ENCODE measurements around the gene GPR39. TPM values are rescaled to one million over a fixed set of nuclear protein-coding genes. Genes with fewer than 3 reads are reported as not detected.

Gene GPR39
- total and polyA plus RNA-seq, 10 donors = 0.05 TPM; not detected in 9

DNA sequence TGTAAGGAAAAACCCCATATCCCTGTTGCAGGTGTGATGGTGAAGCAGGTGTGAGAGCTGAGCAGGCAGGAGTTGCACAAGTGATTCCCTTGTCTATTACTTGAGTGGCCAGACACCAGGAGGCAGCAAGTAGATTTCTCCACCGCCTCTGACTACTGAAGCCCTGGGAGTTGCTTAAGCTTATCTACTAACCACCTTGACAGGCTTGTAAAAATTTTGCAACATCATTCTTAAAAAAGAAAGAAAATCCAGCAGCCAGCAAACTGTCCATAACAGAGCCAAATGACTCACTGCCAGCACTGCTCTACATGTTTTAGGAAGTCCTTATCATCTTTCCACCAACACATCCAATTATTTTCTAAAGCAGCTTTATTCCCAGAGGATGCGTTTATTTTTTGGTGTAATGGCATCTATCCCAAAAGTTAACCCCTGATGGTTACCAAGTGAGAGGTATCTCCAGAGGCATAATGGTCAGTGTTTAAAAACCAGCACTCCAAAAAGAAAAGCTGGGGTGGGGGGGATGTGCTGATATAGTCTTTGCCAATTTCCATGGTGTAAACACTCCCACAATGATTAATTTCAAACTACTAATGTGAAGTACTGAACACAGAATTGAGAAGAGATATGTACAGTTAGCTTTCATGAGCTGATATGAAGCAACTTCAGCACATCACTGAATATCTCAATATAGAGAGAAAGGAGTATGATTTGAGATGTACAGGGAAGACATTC, 16.3 kb upstream of the GPR39 start:
- whole genome bisulfite sequencing, 5 donors = 17 to 52% (median 31%) methylated on average over 2 of the region's 2 CpGs
- no peaks in the 10 kb centered on the region for H3K4me1 ChIP-seq
- DNase-seq = no peak
- TF ChIP-seq POLR2AphosphoS5 (IDR thresholded peaks at IDR 0.05) = no peak
- TF ChIP-seq, protein P1, sequence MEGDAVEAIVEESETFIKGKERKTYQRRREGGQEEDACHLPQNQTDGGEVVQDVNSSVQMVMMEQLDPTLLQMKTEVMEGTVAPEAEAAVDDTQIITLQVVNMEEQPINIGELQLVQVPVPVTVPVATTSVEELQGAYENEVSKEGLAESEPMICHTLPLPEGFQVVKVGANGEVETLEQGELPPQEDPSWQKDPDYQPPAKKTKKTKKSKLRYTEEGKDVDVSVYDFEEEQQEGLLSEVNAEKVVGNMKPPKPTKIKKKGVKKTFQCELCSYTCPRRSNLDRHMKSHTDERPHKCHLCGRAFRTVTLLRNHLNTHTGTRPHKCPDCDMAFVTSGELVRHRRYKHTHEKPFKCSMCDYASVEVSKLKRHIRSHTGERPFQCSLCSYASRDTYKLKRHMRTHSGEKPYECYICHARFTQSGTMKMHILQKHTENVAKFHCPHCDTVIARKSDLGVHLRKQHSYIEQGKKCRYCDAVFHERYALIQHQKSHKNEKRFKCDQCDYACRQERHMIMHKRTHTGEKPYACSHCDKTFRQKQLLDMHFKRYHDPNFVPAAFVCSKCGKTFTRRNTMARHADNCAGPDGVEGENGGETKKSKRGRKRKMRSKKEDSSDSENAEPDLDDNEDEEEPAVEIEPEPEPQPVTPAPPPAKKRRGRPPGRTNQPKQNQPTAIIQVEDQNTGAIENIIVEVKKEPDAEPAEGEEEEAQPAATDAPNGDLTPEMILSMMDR (IDR thresholded peaks at IDR 0.05 in 8 of 11, conservative IDR thresholded peaks at IDR 0.05 in 3 of 11) = no peak
- no peak for TF ChIP-seq POLR2A (IDR thresholded peaks at IDR 0.05)
- H3K27me3 ChIP-seq (replicated peaks in 1 of 7) = no peaks in the 10 kb centered on the region
- intact Hi-C loops (cut with DNase I; ENCODE audit: low total_unique reads) = no loop called here
- no peaks in the 10 kb centered on the region for H3K9me3 ChIP-seq
- H3K27ac ChIP-seq = no peak overlapping the region
- H3K4me3 ChIP-seq = no peak overlapping the region
- H3K36me3 ChIP-seq = no peaks in the 10 kb centered on the region

- H3K27me3 ChIP-seq (replicated peaks in 1 of 7) = no peaks in the 10 kb centered on the region
- no peak overlapping the region for H3K4me3 ChIP-seq
- intact Hi-C loops (cut with DNase I; ENCODE audit: low total_unique reads) = no loop called here
- 65 to 86% (median 69%) methylated on average over 2 of the region's 2 CpGs for WGBS, 5 donors
- DNase-seq = no peak
- no peak overlapping the region for H3K27ac ChIP-seq
- H3K9me3 ChIP-seq = peaks cover 0 to under 1% (median 0%) of the 10 kb centered on the region in 8 donors
- TF ChIP-seq, protein P1 (IDR thresholded peaks at IDR 0.05 in 8 of 11, conservative IDR thresholded peaks at IDR 0.05 in 3 of 11) = no peak
- TF ChIP-seq POLR2A (IDR thresholded peaks at IDR 0.05) = no peak
- H3K36me3 ChIP-seq = no peaks in the 10 kb centered on the region
- no peaks in the 10 kb centered on the region for H3K4me1 ChIP-seq
Measured at GRCh38 chr2:132400901-132401240, 15.7 kb upstream of the GPR39 start.

DNA sequence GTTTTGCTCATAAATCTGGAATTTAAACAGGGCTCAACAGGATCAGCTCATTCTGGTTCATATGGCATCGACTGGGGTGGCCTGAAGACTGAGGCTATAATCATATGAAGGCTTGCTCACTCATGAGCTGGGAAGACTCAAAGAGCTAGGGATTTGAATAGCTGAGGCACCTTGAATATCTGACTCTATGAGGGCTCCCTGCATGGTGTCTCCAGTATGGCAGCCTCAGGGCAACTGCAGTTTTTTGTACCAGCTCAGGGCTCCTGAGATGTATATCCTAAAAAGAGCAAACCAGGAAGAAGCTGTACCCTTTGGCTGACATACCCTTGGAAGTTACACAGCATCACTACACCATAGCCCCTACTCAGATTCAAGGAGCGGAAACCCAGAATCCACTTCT, 15.3 kb upstream of the GPR39 start:
- intact Hi-C loops (cut with DNase I; ENCODE audit: low total_unique reads) = no loop called here
- WGBS, 5 donors = 78 to 95% (median 88%) methylated on average over 2 of the region's 2 CpGs
- Histone ChIP-seq H3K4me1 (no peaks in the 10 kb centered on the region), H3K27me3 (replicated peaks in 1 of 7) (no peaks in the 10 kb centered on the region), H3K9me3 (peaks cover 0 to 5% (median 0%) of the 10 kb centered on the region in 8 donors), H3K4me3 (no peak overlapping the region), H3K36me3 (no peaks in the 10 kb centered on the region), H3K27ac (no peak overlapping the region)
- DNase-seq = no peak
- TF ChIP-seq, protein P1 (IDR thresholded peaks at IDR 0.05 in 8 of 11, conservative IDR thresholded peaks at IDR 0.05 in 3 of 11) = no peak
- no peak for TF ChIP-seq POLR2AphosphoS5 (IDR thresholded peaks at IDR 0.05)
- no peak for TF ChIP-seq POLR2A (IDR thresholded peaks at IDR 0.05)

DNA sequence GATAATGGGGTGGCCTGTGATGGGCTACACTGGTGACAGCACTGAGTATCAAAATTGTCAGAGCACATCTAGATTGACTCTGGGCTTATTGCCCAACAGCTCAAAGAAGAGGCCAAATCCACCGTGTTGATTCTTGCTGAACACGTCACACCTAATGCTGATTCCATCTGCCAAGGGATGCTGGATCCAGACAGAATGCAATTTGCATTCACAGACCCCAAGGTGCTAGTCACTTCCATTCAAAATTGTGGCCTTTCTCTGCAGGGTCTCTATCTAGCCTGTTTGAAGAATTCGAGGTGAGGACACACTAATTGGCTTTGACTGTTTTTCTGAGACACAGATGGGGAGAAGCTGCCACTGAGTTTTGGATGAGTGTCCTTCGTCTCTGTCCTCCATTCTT, 13.5 kb upstream of the GPR39 start:
- Histone ChIP-seq H3K4me1 (no peaks in the 10 kb centered on the region), H3K36me3 (no peaks in the 10 kb centered on the region), H3K9me3 (peaks cover 0 to 6% (median 0%) of the 10 kb centered on the region in 8 donors), H3K4me3 (no peak overlapping the region), H3K27ac (no peak overlapping the region), H3K27me3 (replicated peaks in 1 of 7) (no peaks in the 10 kb centered on the region)
- DNase-seq = no peak
- TF ChIP-seq POLR2AphosphoS5 (IDR thresholded peaks at IDR 0.05) (no peak), POLR2A (IDR thresholded peaks at IDR 0.05) (no peak)
- TF ChIP-seq, protein P1 (IDR thresholded peaks at IDR 0.05 in 8 of 11, conservative IDR thresholded peaks at IDR 0.05 in 3 of 11) = no peak
- 43 to 78% (median 64%) methylated on average over 4 of the region's 4 CpGs for WGBS, 5 donors
- intact Hi-C loops (cut with DNase I; ENCODE audit: low total_unique reads) = no loop called here

Measured in spleen (tissue), 11 donors.